ENCODE data around the gene TIGAR.
A peak's percentile ranks its signal among the peaks of the same experiment; 100 is the strongest.

Gene TIGAR

GRCh38 chr12:4293966-4294505 is 27.0 kb upstream of the TIGAR start:
- DNase-seq: no peak
- in situ Hi-C loops (cut with MboI; ENCODE audit: low pct_unique_long_range_greater_than_20kb, low sequenced_read_pairs): loop anchor here (25.0 kb wide), 1 partner anchor 407 kb away; no protein-coding TSS in a partner anchor

GRCh38 chr12:4296751-4297150 is 24.3 kb upstream of the TIGAR start:
- no peak for DNase-seq
- in situ Hi-C loops (cut with MboI; ENCODE audit: low pct_unique_long_range_greater_than_20kb, low sequenced_read_pairs): loop anchor here (25.0 kb wide), 1 partner anchor 409 kb away; no protein-coding TSS in a partner anchor

GRCh38 chr12:4297617-4298016 is 23.4 kb upstream of the TIGAR start:
- in situ Hi-C loops (cut with MboI; ENCODE audit: low pct_unique_long_range_greater_than_20kb, low sequenced_read_pairs): loop anchor here (25.0 kb wide), 1 partner anchor 410 kb away; no protein-coding TSS in a partner anchor
- no peak for DNase-seq

GRCh38 chr12:4300883-4301282 is 20.1 kb upstream of the TIGAR start:
- no peak for DNase-seq
- in situ Hi-C loops (cut with MboI; ENCODE audit: low pct_unique_long_range_greater_than_20kb, low sequenced_read_pairs): loop anchor here (25.0 kb wide), 1 partner anchor 711 kb away; no protein-coding TSS in a partner anchor

GRCh38 chr12:4301932-4302501 is 19.0 kb upstream of the TIGAR start:
- in situ Hi-C loops (cut with MboI; ENCODE audit: low pct_unique_long_range_greater_than_20kb, low sequenced_read_pairs): loop anchor here (25.0 kb wide), 1 partner anchor 710 kb away; no protein-coding TSS in a partner anchor

GRCh38 chr12:4302881-4303280 is 18.1 kb upstream of the TIGAR start:
- no peak for DNase-seq
- in situ Hi-C loops (cut with MboI; ENCODE audit: low pct_unique_long_range_greater_than_20kb, low sequenced_read_pairs): loop anchor here (25.0 kb wide), 1 partner anchor 709 kb away; no protein-coding TSS in a partner anchor

More at GRCh38 chr12:4301932-4302501, 19.0 kb upstream of the TIGAR start:
- no peak for DNase-seq

GRCh38 chr12:4303750-4304149 is 17.3 kb upstream of the TIGAR start:
- in situ Hi-C loops (cut with MboI; ENCODE audit: low pct_unique_long_range_greater_than_20kb, low sequenced_read_pairs): loop anchor here (25.0 kb wide), 1 partner anchor 709 kb away; no protein-coding TSS in a partner anchor

GRCh38 chr12:4307593-4308333 is 13.2 kb upstream of the TIGAR start:
- DNase-seq: peak; percentile 77
- in situ Hi-C loops (cut with MboI; ENCODE audit: low pct_unique_long_range_greater_than_20kb, low sequenced_read_pairs): loop anchor here (25.0 kb wide), 1 partner anchor 705 kb away; no protein-coding TSS in a partner anchor

More at GRCh38 chr12:4303750-4304149, 17.3 kb upstream of the TIGAR start:
- no peak for DNase-seq

GRCh38 chr12:4308334-4308950 is 12.6 kb upstream of the TIGAR start:
- in situ Hi-C loops (cut with MboI; ENCODE audit: low pct_unique_long_range_greater_than_20kb, low sequenced_read_pairs): loop anchor here (25.0 kb wide), 1 partner anchor 704 kb away; no protein-coding TSS in a partner anchor
- no peak for DNase-seq

GRCh38 chr12:4311776-4312175 is 9.2 kb upstream of the TIGAR start:
- in situ Hi-C loops (cut with MboI; ENCODE audit: low pct_unique_long_range_greater_than_20kb, low sequenced_read_pairs): loop anchor here (25.0 kb wide), 1 partner anchor 701 kb away; no protein-coding TSS in a partner anchor

GRCh38 chr12:4312251-4312650 is 8.8 kb upstream of the TIGAR start:
- DNase-seq: no peak
- in situ Hi-C loops (cut with MboI; ENCODE audit: low pct_unique_long_range_greater_than_20kb, low sequenced_read_pairs): loop anchor here (25.0 kb wide), 1 partner anchor 700 kb away; no protein-coding TSS in a partner anchor

More at GRCh38 chr12:4311776-4312175, 9.2 kb upstream of the TIGAR start:
- no peak for DNase-seq

GRCh38 chr12:4320497-4320852 is 538 bp upstream of the TIGAR start:
- in situ Hi-C loops (cut with MboI; ENCODE audit: low pct_unique_long_range_greater_than_20kb, low sequenced_read_pairs): loop anchor here (25.0 kb wide), 1 partner anchor 692 kb away; no protein-coding TSS in a partner anchor
- DNase-seq: no peak

- DNase-seq: no peak
- in situ Hi-C loops (cut with MboI; ENCODE audit: low pct_unique_long_range_greater_than_20kb, low sequenced_read_pairs): loop anchor here (25.0 kb wide), 1 partner anchor 690 kb away; no protein-coding TSS in a partner anchor
Observed at GRCh38 chr12:4322726-4323125, 1.7 kb downstream of the TIGAR start.

GRCh38 chr12:4323396-4323795 is 2.4 kb downstream of the TIGAR start:
- in situ Hi-C loops (cut with MboI; ENCODE audit: low pct_unique_long_range_greater_than_20kb, low sequenced_read_pairs): loop anchor here (25.0 kb wide), 1 partner anchor 689 kb away; no protein-coding TSS in a partner anchor
- DNase-seq: peak; percentile 34

- in situ Hi-C loops (cut with MboI; ENCODE audit: low pct_unique_long_range_greater_than_20kb, low sequenced_read_pairs): loop anchor here (25.0 kb wide), 1 partner anchor 688 kb away; no protein-coding TSS in a partner anchor
- no peak for DNase-seq
Observed at GRCh38 chr12:4324366-4324765, 3.4 kb downstream of the TIGAR start.

GRCh38 chr12:4325966-4326365 is 5.0 kb downstream of the TIGAR start:
- no peak for DNase-seq
- in situ Hi-C loops (cut with MboI; ENCODE audit: low pct_unique_long_range_greater_than_20kb, low sequenced_read_pairs): no loop called here

- in situ Hi-C loops (cut with MboI; ENCODE audit: low pct_unique_long_range_greater_than_20kb, low sequenced_read_pairs): no loop called here
- DNase-seq: no peak
Observed at GRCh38 chr12:4327293-4327692, 6.3 kb downstream of the TIGAR start.

- no peak for DNase-seq
- in situ Hi-C loops (cut with MboI; ENCODE audit: low pct_unique_long_range_greater_than_20kb, low sequenced_read_pairs): no loop called here
Observed at GRCh38 chr12:4330203-4330602, 9.2 kb downstream of the TIGAR start.

- DNase-seq: no peak
- in situ Hi-C loops (cut with MboI; ENCODE audit: low pct_unique_long_range_greater_than_20kb, low sequenced_read_pairs): no loop called here
Observed at GRCh38 chr12:4331221-4331620, 10.2 kb downstream of the TIGAR start.
